Chondrocyte (in vitro differentiated cells): ENCODE measurements around the gene SDC3. TPM values are rescaled to one million over a fixed set of nuclear protein-coding genes. Genes with fewer than 3 reads are reported as not detected.

ENCODE experiments used
- DNase-seq: peaks from one replicate; pipeline ENCODE4 v3.0.0; 2021; ENCODE audit warnings: mixed read lengths, low spot score
- H3K27ac Mint-ChIP-seq: one replicate; pipeline ENCODE4 v1.8.0; 2021; ENCODE audit warnings: mild to moderate bottlenecking, moderate library complexity, mixed read lengths; ENCODE audit not compliant: unreplicated experiment
- H3K27me3 Mint-ChIP-seq: 2 replicates; pipeline ENCODE4 v1.8.0; 2021; ENCODE audit warnings: low read depth, mixed read lengths
- H3K36me3 Mint-ChIP-seq: 2 replicates; pipeline ENCODE4 v1.8.0; 2021; ENCODE audit warnings: low read depth, mixed read lengths
- H3K4me1 Mint-ChIP-seq: 2 replicates; pipeline ENCODE4 v1.8.0; 2021; ENCODE audit warnings: low read depth, mild to moderate bottlenecking, mixed read lengths
- H3K4me3 Mint-ChIP-seq: one replicate; pipeline ENCODE4 v1.8.0; 2021; ENCODE audit warnings: mild to moderate bottlenecking, moderate library complexity, mixed read lengths; ENCODE audit not compliant: unreplicated experiment
- H3K9me3 Mint-ChIP-seq: 2 replicates; pipeline ENCODE4 v1.8.0; 2021; ENCODE audit warnings: low read depth, mixed read lengths
- total RNA-seq: library from RNA; stranded (reverse); gene quantifications from 3 replicates; pipeline ENCODE4 v1.2.1, GENCODE V29; 2021
- TF ChIP-seq, protein P1 (sequence below): fragments of 200-600 bp; sonication (generic); IDR thresholded peaks from 2 replicates; pipeline ENCODE4 v1.5.0; 2021; ENCODE audit warnings: antibody characterized with exemption, mild to moderate bottlenecking, moderate library complexity

The SDC3 gene
- total RNA-seq, 1 donor from 2014 or later = 46.8 TPM

DNA sequence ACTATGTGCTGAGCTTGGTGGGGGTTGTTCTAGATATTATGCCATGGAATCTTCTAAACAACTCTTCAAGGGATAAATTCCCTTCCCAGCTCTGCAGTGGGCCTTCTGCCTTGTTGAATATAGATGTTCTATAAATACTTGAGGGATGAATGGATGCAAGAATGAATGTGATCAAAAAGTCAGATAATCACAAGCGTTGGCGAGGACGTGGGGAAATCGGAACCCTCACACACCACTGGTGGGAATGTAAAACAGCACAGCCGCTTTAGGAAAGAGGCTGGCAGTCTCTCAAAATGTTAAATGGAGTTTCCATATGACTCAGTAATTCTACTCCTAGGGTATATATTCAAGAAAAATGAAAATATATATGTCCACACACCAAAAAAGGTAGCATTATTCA, 19.0 kb downstream of the SDC3 start:
- H3K36me3 Mint-ChIP-seq = no peaks in the 10 kb centered on the region
- H3K4me3 Mint-ChIP-seq = no peak overlapping the region
- TF ChIP-seq, protein P1, sequence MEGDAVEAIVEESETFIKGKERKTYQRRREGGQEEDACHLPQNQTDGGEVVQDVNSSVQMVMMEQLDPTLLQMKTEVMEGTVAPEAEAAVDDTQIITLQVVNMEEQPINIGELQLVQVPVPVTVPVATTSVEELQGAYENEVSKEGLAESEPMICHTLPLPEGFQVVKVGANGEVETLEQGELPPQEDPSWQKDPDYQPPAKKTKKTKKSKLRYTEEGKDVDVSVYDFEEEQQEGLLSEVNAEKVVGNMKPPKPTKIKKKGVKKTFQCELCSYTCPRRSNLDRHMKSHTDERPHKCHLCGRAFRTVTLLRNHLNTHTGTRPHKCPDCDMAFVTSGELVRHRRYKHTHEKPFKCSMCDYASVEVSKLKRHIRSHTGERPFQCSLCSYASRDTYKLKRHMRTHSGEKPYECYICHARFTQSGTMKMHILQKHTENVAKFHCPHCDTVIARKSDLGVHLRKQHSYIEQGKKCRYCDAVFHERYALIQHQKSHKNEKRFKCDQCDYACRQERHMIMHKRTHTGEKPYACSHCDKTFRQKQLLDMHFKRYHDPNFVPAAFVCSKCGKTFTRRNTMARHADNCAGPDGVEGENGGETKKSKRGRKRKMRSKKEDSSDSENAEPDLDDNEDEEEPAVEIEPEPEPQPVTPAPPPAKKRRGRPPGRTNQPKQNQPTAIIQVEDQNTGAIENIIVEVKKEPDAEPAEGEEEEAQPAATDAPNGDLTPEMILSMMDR = no peak
- no peaks in the 10 kb centered on the region for H3K27me3 Mint-ChIP-seq
- no peaks in the 10 kb centered on the region for H3K9me3 Mint-ChIP-seq
- no peak overlapping the region for H3K27ac Mint-ChIP-seq
- H3K4me1 Mint-ChIP-seq = peaks cover 36% of the 10 kb centered on the region
- no peak for DNase-seq

- TF ChIP-seq, protein P1 = no peak
- Mint-ChIP-seq H3K27ac (peak overlapping the region; percentile 36), H3K36me3 (no peaks in the 10 kb centered on the region), H3K4me3 (no peak overlapping the region), H3K9me3 (no peaks in the 10 kb centered on the region), H3K4me1 (peaks cover 36% of the 10 kb centered on the region), H3K27me3 (no peaks in the 10 kb centered on the region)
- no peak for DNase-seq
Measured at GRCh38 chr1:30888975-30889374, 19.6 kb downstream of the SDC3 start.

GRCh38 chr1:30888391-30888790, 20.2 kb downstream of the SDC3 start:
- no peaks in the 10 kb centered on the region for H3K9me3 Mint-ChIP-seq
- H3K4me1 Mint-ChIP-seq = peaks cover 36% of the 10 kb centered on the region
- no peak for DNase-seq
- TF ChIP-seq, protein P1 = no peak
- no peak overlapping the region for H3K4me3 Mint-ChIP-seq
- H3K27ac Mint-ChIP-seq = peak overlapping the region; percentile 93
- no peaks in the 10 kb centered on the region for H3K36me3 Mint-ChIP-seq
- H3K27me3 Mint-ChIP-seq = no peaks in the 10 kb centered on the region

DNA sequence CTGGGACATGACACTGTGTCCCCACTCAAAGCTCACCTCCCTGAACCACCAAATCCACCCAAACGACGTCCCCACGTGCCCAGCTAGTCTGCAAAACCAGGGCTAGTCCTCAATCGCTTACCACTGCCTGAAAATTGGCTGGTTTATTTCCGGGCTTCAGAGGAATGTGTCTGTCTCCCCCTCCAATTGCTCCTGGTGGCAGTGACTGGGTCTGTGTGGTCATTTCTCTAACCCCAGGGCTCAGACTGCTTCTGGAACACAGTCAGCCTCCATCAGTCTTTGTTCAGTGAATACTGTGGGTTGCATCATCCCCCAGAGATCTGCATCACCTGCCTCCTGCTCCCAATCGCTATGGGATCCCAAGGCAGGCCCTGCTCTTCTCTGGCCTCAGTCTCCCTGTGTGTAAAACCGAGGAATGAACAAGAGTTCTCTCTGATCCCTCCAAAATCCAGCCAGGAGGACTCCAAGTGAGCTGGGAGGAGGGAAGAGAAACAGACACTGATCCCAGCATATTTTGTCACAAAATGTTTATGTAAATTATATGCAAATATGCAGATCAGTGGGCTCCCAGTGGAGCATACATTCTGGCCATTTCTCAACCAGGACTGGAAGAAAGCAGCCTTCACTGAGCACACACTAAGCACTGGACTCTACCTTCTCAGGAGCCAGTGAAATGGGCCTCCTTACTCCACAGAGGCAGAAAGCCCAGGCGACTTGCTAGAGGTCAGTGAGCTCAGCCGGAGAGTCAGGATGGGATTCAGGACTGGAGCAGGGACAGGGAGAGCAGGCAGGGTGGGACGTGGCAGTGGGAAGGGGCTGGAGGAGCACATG, 20.9 kb downstream of the SDC3 start:
- H3K27ac Mint-ChIP-seq = peak overlapping the region; percentile 93
- no peaks in the 10 kb centered on the region for H3K27me3 Mint-ChIP-seq
- H3K9me3 Mint-ChIP-seq = no peaks in the 10 kb centered on the region
- H3K4me3 Mint-ChIP-seq = no peak overlapping the region
- H3K4me1 Mint-ChIP-seq = peaks cover 34% of the 10 kb centered on the region
- TF ChIP-seq, protein P1 = no peak
- no peaks in the 10 kb centered on the region for H3K36me3 Mint-ChIP-seq
- DNase-seq = no peak

GRCh38 chr1:30886710-30887428, 21.7 kb downstream of the SDC3 start:
- no peak overlapping the region for H3K4me3 Mint-ChIP-seq

More at GRCh38 chr1:30886710-30887428, 21.7 kb downstream of the SDC3 start:
- Mint-ChIP-seq H3K4me1 (peaks cover 32% of the 10 kb centered on the region), H3K9me3 (no peaks in the 10 kb centered on the region), H3K36me3 (no peaks in the 10 kb centered on the region), H3K27me3 (no peaks in the 10 kb centered on the region), H3K27ac (peak overlapping the region; percentile 93)
- TF ChIP-seq, protein P1 = no peak
- no peak for DNase-seq
